GM12873 (cell line): ENCODE results near the gene ABCE1.

ENCODE experiments used
- CTCF ChIP-seq: IDR thresholded peaks from 2 replicates; pipeline ENCODE4 v1.5.1; 2012; ENCODE audit warnings: low read depth, mild to moderate bottlenecking, moderate library complexity, low read length, control low read depth; ENCODE audit not compliant: insufficient read depth; ENCODE audit errors: missing control alignments

Gene ABCE1

GRCh38 chr4:145161549-145161948 lies 63.4 kb downstream of the ABCE1 start:
- no peak for TF ChIP-seq CTCF

- no peak for TF ChIP-seq CTCF
Measured at GRCh38 chr4:145167887-145168286, 69.8 kb downstream of the ABCE1 start.

GRCh38 chr4:145168581-145169187 lies 70.6 kb downstream of the ABCE1 start:
- TF ChIP-seq CTCF: no peak

- TF ChIP-seq CTCF: no peak
Measured at GRCh38 chr4:145170223-145170622, 72.1 kb downstream of the ABCE1 start.

GRCh38 chr4:145171911-145172310 lies 73.8 kb downstream of the ABCE1 start:
- no peak for TF ChIP-seq CTCF

- no peak for TF ChIP-seq CTCF
Measured at GRCh38 chr4:145176641-145177432, 78.7 kb downstream of the ABCE1 start.

- no peak for TF ChIP-seq CTCF
Measured at GRCh38 chr4:145177511-145177905, 79.4 kb downstream of the ABCE1 start.
